HG02870 (cell line): ENCODE measurements around the gene TMOD3.

Experiments used
- ATAC-seq: cut with Tn5 transposase; IDR thresholded peaks from one replicate; pipeline ENCODE4 v1.9.1; 2021; ENCODE audit warnings: mild to moderate bottlenecking, moderate library complexity; ENCODE audit not compliant: unreplicated experiment

Gene TMOD3

GRCh38 chr15:51825698-51826097 is 3.8 kb upstream of the TMOD3 start:
- ATAC-seq = no peak

GRCh38 chr15:51828621-51829375 is 655 bp upstream of the TMOD3 start:
- no peak for ATAC-seq

- ATAC-seq = no peak
Observed at GRCh38 chr15:51830276-51830806, 888 bp downstream of the TMOD3 start.

- ATAC-seq = no peak
Observed at GRCh38 chr15:51833772-51834171, 4.3 kb downstream of the TMOD3 start.

GRCh38 chr15:51837792-51838251 is 8.4 kb downstream of the TMOD3 start:
- no peak for ATAC-seq

- no peak for ATAC-seq
Observed at GRCh38 chr15:51838270-51838669, 8.8 kb downstream of the TMOD3 start.

GRCh38 chr15:51840692-51841091 is 11.2 kb downstream of the TMOD3 start:
- no peak for ATAC-seq

GRCh38 chr15:51841406-51842040 is 12.1 kb downstream of the TMOD3 start:
- ATAC-seq = no peak

GRCh38 chr15:51842265-51842664 is 12.8 kb downstream of the TMOD3 start:
- no peak for ATAC-seq

- peak; percentile 38 for ATAC-seq
Observed at GRCh38 chr15:51842852-51843737, 13.6 kb downstream of the TMOD3 start.

GRCh38 chr15:51844747-51845426 is 15.4 kb downstream of the TMOD3 start:
- no peak for ATAC-seq

- no peak for ATAC-seq
Observed at GRCh38 chr15:51846066-51846462, 16.6 kb downstream of the TMOD3 start.

GRCh38 chr15:51846463-51847230 is 17.2 kb downstream of the TMOD3 start:
- ATAC-seq = no peak

- no peak for ATAC-seq
Observed at GRCh38 chr15:51848811-51849210, 19.4 kb downstream of the TMOD3 start.

GRCh38 chr15:51849860-51850259 is 20.4 kb downstream of the TMOD3 start:
- ATAC-seq = no peak

- ATAC-seq = no peak
Observed at GRCh38 chr15:51853998-51854397, 24.5 kb downstream of the TMOD3 start.

GRCh38 chr15:51855612-51856011 is 26.2 kb downstream of the TMOD3 start:
- ATAC-seq = no peak

GRCh38 chr15:51856714-51857380 is 27.4 kb downstream of the TMOD3 start:
- no peak for ATAC-seq
